ENCODE results near the gene PEX7. TPM values are rescaled to one million over a fixed set of nuclear protein-coding genes. Genes with fewer than 3 reads are reported as not detected.
"Not testable (repeated sequence)": the region's sequence is repeated elsewhere in the genome, so short reads cannot be mapped to it uniquely, and the experiment has no call there.

The PEX7 gene
- polyA plus RNA-seq, 12 donors: 5.8 to 10.0 (median 8.9) TPM; not detected in 1

DNA sequence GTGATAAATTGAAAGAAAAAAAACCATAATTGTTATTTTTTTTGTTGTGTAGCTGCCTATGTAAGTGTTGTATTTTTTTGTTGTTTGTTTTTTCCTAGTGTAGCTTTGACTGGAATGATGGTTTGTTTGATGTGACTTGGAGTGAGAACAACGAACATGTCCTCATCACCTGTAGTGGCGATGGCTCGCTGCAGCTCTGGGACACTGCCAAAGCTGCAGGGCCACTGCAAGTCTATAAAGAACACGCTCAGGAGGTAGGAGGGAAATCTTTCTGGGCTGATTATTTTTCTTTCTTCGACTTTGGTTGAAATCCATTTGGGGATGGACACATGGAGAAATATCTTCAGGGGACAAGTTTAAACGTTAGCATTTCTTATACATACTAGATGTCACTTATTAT lies 3.8 kb downstream of the PEX7 start:
- no peak for DNase-seq

DNA sequence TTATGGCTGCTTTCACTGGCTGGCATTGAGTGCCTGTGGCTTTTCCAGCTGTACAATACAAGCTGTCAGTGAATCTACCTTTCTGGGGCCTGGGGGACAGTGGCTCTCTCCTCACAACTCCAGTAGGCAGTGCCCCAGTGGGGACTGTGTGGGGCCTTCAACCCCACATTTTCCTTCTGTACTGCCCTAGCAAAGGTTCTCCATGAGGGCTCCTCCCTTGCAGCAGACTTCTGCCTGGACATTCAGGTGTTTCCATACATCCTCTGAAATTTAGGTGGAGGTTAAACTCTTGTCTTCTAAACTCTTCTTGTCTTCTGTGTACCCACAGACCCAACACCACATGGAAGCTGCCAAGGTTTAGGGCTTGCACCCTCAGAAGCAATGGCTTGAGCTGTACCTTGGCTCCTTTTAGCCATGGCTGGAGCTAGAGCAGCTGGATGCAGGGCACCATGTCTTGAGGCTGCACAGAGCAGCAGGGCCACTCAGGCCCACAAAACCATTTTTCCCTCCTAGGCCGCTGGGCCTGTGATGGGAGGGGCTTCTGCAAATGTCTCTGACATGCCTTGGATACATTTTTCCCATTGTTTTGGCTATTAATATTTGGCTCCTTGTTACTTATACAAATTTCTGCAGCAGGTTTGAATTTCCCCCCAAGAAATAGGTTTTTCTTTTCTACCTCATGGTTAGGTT lies 9.6 kb downstream of the PEX7 start:
- no peak for DNase-seq

DNA sequence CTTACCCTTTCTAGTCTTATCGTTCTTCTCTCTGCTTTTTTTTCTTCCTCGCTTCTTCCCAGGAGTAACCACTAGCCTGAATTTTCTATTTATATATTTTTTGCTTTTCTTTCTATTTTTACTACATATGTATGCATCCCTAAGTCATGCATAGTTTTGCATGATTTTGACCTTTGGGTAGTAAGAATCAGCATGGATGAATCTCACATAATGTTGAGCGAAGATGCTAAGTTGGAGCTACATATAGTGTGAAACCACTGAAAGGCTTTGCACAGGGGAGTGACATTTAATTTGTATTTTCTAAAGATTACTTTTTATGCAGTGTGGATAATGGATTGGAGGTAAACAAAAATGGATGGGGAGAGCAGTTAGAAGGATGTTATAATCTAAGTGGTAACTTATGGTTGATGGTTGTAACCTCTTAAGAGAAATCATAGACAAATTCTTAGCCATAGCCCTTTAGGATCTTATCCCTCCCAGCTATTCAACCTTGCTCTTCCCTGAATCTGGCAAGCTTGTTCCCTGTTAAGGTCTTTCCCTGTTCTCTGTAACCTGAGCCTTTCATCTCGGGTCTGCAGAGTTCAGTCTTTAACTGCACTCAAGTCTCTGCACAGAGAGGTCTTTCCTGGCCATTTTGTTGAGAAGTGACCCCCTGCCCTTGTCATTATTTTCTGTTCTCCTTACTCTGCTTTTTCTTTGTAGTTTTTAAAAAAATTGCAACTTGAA lies 18.0 kb downstream of the PEX7 start:
- no peak for DNase-seq

DNA sequence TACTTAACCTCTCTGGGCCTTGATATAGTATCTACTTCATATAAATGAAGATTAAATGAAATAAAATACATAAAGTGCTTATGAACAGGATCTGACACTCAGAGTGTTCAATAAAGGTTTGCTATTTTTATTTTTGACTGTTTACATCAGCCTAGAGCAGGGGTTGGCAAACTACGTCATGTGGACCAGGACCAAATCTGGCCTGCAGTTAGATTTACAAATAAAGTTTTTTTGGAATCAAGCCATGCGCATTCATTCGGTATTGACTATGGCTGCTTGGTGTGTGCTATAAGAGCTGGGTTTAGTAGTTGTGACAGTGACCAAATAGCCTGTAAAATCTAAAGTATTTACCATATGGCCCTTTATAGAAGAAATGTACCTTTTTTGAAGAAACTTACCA lies 20.8 kb downstream of the PEX7 start:
- DNase-seq: no peak

DNA sequence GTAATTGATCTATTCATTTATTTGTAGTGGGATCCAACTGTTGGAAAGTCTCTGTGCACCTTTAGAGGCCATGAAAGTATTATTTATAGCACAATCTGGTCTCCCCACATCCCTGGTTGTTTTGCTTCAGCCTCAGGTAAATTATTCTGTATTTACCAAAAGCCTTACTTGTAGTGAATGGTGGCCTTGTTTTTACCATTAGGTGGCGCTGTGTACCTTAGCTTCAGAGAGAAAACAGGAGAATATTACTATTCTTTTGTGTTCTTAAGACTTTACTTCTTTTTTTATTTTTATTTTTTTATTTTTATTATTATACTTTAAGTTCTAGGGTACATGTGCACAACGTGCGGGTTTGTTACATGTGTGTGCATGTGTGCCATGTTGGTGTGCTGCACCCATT lies 23.7 kb downstream of the PEX7 start:
- peak; percentile 31 for DNase-seq

DNA sequence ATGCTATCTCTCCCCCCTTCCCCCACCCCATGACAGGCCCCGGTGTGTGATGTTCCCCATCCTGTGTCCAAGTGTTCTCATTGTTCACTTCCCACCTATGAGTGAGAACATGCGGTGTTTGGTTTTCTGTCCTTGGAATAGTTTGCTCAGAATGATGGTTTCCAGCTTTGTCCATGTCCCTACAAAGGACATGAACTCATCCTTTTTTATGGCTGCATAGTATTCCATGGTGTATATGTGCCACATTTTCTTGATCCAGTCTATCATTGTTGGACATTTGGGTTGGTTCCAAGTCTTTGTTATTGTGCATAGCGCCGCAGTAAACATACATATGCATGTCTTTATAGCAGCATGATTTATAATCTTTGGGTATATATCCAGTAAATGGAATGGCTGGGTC lies 24.1 kb downstream of the PEX7 start:
- not testable (repeated sequence) for DNase-seq

DNA sequence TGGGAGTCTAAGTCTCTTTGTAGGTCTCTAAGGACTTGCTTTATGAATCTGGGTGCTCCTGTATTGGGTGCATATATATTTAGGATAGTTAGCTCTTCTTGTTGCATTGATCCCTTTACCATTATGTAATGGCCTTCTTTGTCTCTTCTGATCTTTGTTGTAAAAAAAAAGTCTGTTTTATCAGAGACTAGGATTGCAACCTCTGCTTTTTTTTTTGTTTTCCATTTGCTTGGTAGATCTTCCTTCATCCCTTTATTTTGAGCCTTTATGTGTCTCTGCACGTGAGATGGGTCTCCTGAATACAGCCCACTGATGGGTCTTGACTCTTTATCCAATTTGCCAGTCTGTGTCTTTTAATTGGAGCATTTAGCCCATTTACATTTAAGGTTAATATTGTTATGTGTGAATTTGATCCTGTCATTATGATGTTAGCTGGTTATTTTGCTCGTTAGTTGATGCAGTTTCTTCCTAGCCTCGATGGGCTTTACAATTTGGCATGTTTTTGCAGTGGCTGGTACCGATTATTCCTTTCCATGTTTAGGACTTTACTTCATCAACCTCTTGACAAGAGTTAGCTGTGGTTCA lies 27.7 kb downstream of the PEX7 start:
- DNase-seq: not testable (repeated sequence)

DNA sequence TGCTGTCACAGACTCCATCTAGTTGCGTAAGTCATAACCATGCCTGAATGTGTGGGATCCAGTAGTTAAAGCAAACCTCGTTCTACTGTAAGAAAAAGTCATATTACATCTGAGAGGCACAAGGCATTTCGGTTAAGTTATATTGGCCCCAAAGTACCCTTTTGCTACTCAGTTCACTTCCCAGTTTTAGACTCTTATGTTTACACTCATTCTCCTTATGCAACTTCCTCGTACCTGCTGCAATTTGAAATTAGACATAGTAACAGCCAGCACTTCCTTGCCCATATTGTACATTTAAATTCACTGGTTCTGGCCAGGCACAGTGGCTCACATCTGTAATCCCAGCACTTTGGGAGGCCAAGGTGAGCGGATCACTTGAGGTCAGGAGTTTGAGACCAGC lies 37.0 kb downstream of the PEX7 start:
- DNase-seq: no peak

DNA sequence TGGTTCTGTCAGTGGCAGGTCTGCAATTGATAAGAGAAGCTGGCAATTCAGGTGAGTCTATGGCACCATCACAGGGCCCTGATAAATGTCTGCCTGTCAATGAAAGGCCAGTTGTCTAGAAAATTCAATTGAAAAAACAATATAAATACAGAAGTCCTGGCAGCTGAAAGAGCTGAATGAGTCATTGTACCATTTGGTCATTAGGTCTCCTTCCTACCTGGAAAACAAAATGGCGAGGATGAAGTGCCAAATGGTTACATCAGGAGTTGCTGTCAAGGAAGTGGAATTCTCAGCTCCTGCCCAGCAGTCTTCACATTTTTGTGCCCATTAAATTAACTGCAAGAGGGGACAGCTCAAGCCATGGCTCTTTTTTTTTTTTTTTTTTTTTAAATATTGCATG lies 37.7 kb downstream of the PEX7 start:
- DNase-seq: no peak

DNA sequence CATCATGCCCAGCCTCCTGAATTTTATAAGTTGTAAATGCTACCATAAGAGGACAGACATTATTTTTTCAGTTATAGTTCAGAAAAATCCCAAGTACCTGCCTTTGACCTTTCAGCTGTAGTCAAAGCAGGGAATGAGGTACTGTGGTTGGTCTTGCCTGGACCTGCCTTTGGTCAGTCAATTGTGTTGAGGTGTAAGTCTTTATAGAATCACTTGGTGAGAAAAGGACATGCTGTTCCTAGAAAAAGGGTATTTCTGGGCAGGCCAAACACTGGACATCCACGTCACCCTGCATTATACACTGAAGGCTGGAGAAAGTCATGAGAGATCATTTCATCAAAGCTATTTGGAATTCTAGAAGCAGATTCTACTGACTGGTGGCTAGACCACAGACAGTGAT lies 40.3 kb downstream of the PEX7 start:
- DNase-seq: no peak

DNA sequence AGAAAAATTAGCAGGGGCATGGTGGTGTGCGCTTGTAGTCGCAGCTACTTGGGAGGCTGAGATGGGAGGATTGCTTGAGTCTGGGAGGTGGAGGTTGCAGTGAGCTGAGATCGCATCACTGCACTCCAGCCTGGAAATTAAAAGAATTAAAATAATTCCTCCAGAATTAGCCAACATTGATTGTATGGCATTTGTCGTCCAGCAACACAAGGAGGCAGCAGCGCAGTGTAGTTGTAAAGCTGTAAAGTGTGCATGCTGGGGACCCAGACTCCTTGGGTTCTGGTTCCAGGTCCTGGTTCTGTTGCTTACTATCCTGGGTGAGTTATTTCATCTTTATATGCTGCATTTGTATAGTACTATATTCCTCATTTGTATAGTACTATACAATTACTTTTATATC lies 41.4 kb downstream of the PEX7 start:
- DNase-seq: no peak

DNA sequence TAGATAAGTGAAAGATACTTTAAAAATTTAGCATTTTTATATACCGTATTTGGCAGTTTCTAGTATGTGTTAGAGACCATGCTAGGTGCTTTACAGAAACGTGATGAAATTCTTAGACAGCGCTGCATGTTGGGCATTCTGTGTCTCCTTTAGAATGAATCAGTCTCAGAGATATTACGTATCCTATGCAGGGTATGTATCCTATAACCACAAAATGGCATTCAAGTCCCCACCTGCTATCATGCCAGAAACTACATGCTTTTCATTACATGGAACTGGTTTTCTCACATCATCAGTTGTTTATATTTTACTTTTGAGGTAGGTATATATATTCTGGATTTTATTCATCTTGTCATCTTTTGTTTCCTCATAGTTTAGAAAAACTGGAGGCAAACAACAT lies 42.3 kb downstream of the PEX7 start:
- DNase-seq: no peak

DNA sequence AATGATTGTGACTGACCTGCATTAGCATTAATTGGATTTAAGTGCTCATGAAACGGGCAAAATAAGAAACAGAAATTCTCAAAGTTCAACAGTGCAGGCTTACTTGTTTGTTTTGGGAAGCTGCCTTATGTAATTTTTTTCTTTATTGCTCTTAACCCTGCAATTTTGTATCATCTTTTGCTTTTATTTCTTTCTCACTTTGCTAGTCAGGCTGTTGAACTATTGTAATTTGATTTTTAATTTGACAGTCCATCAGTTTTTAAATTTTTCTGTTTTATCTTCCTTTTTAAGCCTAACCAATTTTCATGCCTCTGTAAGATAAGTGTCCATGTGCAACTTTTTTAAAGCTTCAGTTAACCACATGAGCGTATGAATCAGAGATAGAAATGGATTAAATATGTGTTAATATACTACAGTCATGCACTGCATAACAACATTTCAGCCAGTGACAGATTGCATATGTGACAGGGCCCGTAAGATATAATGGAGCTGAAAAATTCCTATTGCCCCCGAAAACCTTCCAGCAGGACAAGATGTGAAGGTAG lies 44.6 kb downstream of the PEX7 start:
- no peak for DNase-seq

DNA sequence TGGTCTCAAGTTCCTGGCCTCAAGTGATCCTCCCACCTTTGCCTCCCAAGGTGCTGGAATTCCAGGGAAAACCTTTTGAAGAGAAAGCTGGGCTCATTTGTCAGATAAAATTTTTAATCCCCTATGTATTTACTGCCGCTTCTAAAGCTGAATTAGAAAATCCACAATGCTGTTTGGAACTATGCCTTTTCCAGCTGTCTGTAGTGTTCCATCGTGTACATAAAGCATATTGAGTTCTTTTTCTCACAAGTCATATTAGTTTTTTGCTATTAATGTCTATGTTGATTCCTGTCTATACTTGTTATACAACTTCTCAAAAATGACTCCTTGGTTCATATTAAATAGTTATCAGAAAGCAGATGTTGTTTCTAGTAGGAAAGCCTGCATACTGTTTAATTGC lies 47.1 kb downstream of the PEX7 start:
- DNase-seq: no peak

DNA sequence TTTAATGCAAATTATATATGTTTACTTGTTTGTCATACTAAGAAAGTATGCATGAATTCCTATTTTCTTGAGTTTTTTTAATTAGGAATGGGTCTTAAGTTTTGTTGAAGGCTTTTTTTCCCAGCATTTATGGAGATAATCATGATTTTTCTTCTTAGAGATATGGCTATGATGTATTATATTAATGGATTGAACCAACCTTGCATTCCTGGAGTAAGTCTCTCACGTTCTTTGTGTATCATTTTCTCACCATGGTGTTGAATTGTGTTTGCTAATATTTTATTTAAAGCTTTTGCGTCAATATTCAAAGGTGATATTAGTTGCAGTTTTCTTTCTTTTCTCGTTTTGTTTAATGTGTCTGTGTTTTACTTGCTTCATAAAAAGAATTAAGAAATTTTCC lies 51.4 kb downstream of the PEX7 start:
- peak; percentile 4 for DNase-seq

DNA sequence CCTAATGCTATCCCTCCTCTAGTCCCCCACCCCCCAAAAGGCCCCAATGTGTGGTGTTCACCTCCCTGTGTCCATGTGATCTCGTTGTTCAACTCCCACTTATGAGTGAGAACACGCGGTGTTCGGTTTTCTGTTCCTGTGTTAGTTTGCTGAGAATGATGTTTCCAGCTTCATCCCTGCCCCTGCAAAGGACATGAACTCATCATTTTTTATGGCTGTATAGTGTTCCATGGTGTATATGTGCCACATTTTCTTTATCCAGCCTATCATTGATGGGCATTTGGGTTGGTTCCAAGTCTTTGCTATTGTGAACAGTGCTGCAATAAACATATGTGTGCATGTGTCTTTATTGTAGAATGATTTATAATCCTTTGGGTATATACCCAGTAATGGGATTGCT lies 54.1 kb downstream of the PEX7 start:
- not testable (repeated sequence) for DNase-seq

DNA sequence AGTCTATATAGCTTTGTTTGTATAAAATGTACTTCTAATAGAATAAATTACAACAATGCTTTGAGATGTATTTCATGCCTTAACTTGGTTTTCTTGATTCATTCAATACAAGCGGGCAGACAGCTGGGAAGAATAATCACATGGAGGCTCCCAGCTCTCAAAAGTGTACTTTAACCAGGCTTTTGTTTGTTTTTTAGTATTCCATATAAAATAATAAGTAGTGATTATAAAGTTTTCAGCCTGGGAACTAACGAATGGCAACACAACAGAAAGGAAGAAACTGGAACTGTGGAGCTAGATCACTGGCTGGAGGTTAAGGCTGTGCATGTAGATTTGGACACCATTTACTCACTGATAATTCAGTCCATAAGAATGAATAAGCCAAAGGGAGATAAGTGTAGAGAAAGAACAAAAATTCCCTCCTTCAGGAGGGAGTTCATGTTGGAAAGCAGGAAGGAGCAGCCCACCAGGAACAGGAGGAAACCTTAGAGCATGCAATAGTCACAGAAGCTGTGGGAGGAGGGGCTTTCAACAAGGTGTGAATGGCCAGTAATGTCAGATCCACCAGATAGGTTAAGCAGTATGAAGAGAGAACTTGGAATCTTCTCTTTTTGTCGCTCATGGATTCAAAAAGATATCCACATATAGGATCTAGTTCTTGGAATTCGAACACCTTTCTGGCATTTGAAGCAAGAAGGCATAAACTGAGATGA lies 58.5 kb downstream of the PEX7 start:
- no peak for DNase-seq

DNA sequence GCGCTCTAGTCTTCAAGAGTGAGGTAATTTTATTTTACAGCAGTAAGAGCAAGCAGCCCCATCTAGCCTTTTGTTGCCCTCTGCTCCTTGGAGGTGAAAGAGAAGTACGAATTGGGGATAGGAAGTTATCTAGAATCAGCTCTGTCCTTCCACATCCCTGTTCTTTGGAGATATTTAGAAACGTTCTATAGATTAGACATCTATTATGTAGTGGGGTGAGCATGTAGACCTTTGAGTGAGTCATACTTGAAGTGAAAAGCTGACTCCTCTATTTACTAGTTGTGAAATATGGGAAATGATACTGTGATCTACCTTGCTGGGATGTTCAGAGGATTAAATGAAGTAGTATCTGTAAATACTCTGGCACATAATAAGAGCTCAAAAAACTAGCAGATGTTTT lies 63.7 kb downstream of the PEX7 start:
- DNase-seq: no peak

DNA sequence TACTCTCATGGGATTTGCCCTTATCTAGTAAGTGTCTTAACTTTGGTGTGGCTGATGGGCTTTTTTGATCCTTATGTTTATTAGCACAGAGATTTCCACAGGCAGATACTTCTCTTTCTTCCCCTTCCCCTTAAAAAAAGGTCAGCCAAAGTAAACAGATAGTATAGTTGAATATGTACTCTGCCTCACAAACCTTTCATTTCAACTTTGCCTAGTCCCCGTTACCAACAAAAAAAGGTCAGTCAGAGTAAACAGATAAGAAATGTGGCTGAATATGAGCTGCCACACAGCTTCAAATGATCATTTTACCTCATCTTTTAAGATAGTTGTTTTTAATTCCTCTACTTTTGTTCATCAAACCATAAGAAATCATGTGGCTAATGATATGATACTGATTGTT lies 65.6 kb downstream of the PEX7 start:
- DNase-seq: no peak

DNA sequence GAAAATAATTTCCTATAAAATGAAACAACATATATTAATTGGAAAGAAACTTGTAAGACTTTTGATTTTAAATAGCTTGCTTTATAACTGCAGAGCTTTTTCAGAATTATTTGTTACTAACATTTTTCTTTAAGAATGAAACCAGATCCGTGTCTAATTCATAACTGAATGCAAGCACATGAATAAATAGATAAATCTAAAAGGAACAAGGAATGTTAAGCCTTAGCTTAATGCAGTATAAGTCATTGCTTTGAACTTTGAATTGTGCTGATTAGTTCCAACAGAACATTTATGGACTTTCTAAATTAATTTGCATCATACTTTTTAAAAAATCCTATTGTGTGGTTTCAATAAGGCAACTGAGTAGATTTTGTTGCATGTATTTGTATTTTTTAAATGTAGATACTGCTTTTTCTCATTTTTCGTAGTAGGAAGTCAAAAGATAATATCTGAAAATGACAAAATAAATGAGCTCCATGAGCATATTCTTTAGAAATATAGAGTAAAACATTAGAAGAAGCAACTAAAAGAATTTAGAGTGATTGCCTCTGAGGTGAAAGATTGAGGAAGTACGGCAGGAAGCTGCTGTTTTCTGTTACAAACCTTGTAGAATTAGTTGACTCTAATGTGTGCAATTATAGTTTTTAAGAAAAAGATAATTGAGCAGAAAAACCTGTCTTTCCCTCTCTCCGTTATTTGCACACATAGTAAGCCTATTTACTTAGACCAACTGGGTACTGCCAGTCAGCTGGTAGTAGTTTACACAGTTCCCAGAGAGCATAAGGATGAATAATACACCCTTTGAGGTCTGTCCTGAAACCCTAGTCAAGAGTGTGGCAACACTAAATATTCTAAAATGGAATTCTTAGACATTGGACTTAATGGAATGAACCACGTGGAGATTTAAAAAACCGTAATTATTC lies 67.1 kb downstream of the PEX7 start:
- DNase-seq: no peak

DNA sequence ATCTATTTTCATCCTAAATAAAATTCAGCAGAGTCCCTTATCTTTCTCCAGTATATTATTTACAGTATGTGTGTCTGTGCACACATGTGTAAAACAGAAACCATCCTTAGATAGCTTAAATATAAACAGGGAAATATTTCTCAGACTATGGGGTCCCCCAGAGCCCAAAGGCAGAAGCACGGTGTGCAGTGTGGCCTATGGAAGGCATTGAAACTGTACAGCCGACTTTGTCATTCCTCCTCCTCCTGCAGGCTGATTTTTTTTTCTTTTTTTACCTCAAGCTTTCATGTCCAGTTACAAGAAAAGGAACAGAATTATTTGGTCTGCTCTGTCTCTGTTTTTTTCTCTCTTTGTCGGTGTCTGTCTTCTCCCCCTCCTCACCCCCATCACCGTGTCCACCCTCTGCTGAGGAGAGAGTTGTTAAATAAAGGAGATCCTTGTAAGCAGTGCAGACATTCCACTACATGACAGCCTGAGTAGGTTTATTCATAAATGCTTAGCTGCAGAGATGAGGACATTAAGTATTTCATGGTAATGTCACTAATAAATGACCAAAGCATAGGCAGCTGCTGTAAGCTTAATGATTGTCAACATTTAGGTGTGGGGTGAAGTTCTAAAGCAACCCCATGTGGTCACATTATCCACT lies 67.9 kb downstream of the PEX7 start:
- DNase-seq: no peak
